HG03520 (cell line): ENCODE measurements around the gene TMPRSS12.
"Not testable (repeated sequence)": the region's sequence is repeated elsewhere in the genome, so short reads cannot be mapped to it uniquely, and the experiment has no call there.

Experiments
- ATAC-seq: cut with Tn5 transposase; IDR thresholded peaks from one replicate; pipeline ENCODE4 v1.9.1; 2021; ENCODE audit warnings: mild to moderate bottlenecking, moderate library complexity; ENCODE audit not compliant: unreplicated experiment

Gene TMPRSS12

GRCh38 chr12:50842637-50843493 is at the start of gene TMPRSS12:
Gene TMPRSS12 (plus strand): TSS chr12:50842926. CDS start chr12:50842965, 39 bp downstream.
- no peak for ATAC-seq

- no peak for ATAC-seq
Observed at GRCh38 chr12:50799908-50800307, 42.8 kb upstream of the TMPRSS12 start.

GRCh38 chr12:50803230-50803875 is 39.4 kb upstream of the TMPRSS12 start:
- no peak for ATAC-seq

GRCh38 chr12:50806176-50806575 is 36.5 kb upstream of the TMPRSS12 start:
- no peak for ATAC-seq

- not testable (repeated sequence) for ATAC-seq
Observed at GRCh38 chr12:50809131-50809530, 33.6 kb upstream of the TMPRSS12 start.

GRCh38 chr12:50814921-50815320 is 27.8 kb upstream of the TMPRSS12 start:
- not testable (repeated sequence) for ATAC-seq

- ATAC-seq: no peak
Observed at GRCh38 chr12:50820177-50820576, 22.5 kb upstream of the TMPRSS12 start.

- ATAC-seq: no peak
Observed at GRCh38 chr12:50822082-50822481, 20.6 kb upstream of the TMPRSS12 start.

- ATAC-seq: not testable (repeated sequence)
Observed at GRCh38 chr12:50823724-50824123, 19.0 kb upstream of the TMPRSS12 start.

GRCh38 chr12:50824914-50825313 is 17.8 kb upstream of the TMPRSS12 start:
- ATAC-seq: no peak

- no peak for ATAC-seq
Observed at GRCh38 chr12:50825372-50825838, 17.3 kb upstream of the TMPRSS12 start.

- ATAC-seq: no peak
Observed at GRCh38 chr12:50828121-50828520, 14.6 kb upstream of the TMPRSS12 start.

GRCh38 chr12:50828886-50829285 is 13.8 kb upstream of the TMPRSS12 start:
- ATAC-seq: no peak

- ATAC-seq: not testable (repeated sequence)
Observed at GRCh38 chr12:50833801-50834200, 8.9 kb upstream of the TMPRSS12 start.

- ATAC-seq: no peak
Observed at GRCh38 chr12:50839042-50839441, 3.7 kb upstream of the TMPRSS12 start.

- no peak for ATAC-seq
Observed at GRCh38 chr12:50840809-50841487, 1.8 kb upstream of the TMPRSS12 start.

GRCh38 chr12:50841716-50842531 is 802 bp upstream of the TMPRSS12 start:
- ATAC-seq: no peak

- no peak for ATAC-seq
Observed at GRCh38 chr12:50845021-50845647, 2.4 kb downstream of the TMPRSS12 start.

- no peak for ATAC-seq
Observed at GRCh38 chr12:50848963-50849362, 6.2 kb downstream of the TMPRSS12 start.

GRCh38 chr12:50855218-50855617 is 12.5 kb downstream of the TMPRSS12 start:
- not testable (repeated sequence) for ATAC-seq
